ENCODE data around the gene MKNK2.
"Not testable (repeated sequence)": the region's sequence is repeated elsewhere in the genome, so short reads cannot be mapped to it uniquely, and the experiment has no call there.

Gene MKNK2

GRCh38 chr19:1998712-1999708 is 52.0 kb downstream of the MKNK2 start:
- WGBS (ENCODE audit: insufficient coverage, insufficient read length) = no CpG with 5 or more reads among the region's 52 CpGs
- peaks cover 6% of the 10 kb centered on the region; the same call in 1 of the 2 replicates for H3K36me3 ChIP-seq (ENCODE audit: control insufficient read depth, insufficient read depth, low read length)

GRCh38 chr19:1997353-1998233 is 53.5 kb downstream of the MKNK2 start:
- no peaks in the 10 kb centered on the region for H3K27me3 ChIP-seq (ENCODE audit: control insufficient read depth, insufficient read depth, low read length)
- H3K36me3 ChIP-seq (ENCODE audit: control insufficient read depth, insufficient read depth, low read length) = peaks cover 9% of the 10 kb centered on the region; the same call in 1 of the 2 replicates
- DNase-seq (ENCODE audit: low read depth, low spot score) = no peak
- H3K4me1 ChIP-seq (ENCODE audit: control insufficient read depth, insufficient read depth, low read length) = peaks cover 2% of the 10 kb centered on the region; the same call in 1 of the 2 replicates
- H3K9me3 ChIP-seq (ENCODE audit: control insufficient read depth, insufficient read depth, low read length) = no peaks in the 10 kb centered on the region
- no peak overlapping the region for H3K4me3 ChIP-seq (ENCODE audit: low read length)
- no peak overlapping the region for H3K27ac ChIP-seq (ENCODE audit: low read length)
- WGBS (ENCODE audit: insufficient coverage, insufficient read length) = 100% methylated on average over 6 of the region's 31 CpGs

More at GRCh38 chr19:1998712-1999708, 52.0 kb downstream of the MKNK2 start:
- Histone ChIP-seq H3K9me3 (ENCODE audit: control insufficient read depth, insufficient read depth, low read length) (no peaks in the 10 kb centered on the region), H3K27me3 (ENCODE audit: control insufficient read depth, insufficient read depth, low read length) (no peaks in the 10 kb centered on the region), H3K4me1 (ENCODE audit: control insufficient read depth, insufficient read depth, low read length) (no peaks in the 10 kb centered on the region), H3K4me3 (ENCODE audit: low read length) (no peak overlapping the region), H3K27ac (ENCODE audit: low read length) (no peak overlapping the region)
- DNase-seq (ENCODE audit: low read depth, low spot score) = no peak

- Histone ChIP-seq H3K4me3 (ENCODE audit: low read length) (no peak overlapping the region), H3K4me1 (ENCODE audit: control insufficient read depth, insufficient read depth, low read length) (peaks cover 2% of the 10 kb centered on the region; the same call in 1 of the 2 replicates), H3K27ac (ENCODE audit: low read length) (no peak overlapping the region), H3K36me3 (ENCODE audit: control insufficient read depth, insufficient read depth, low read length) (peaks cover 26% of the 10 kb centered on the region), H3K9me3 (ENCODE audit: control insufficient read depth, insufficient read depth, low read length) (no peaks in the 10 kb centered on the region), H3K27me3 (ENCODE audit: control insufficient read depth, insufficient read depth, low read length) (no peaks in the 10 kb centered on the region)
- no CpG with 5 or more reads among the region's 44 CpGs for WGBS (ENCODE audit: insufficient coverage, insufficient read length)
- no peak for DNase-seq (ENCODE audit: low read depth, low spot score)
These were observed 58.2 kb downstream of the MKNK2 start for GRCh38 chr19:1992759-1993260.

- Histone ChIP-seq H3K4me3 (ENCODE audit: low read length) (no peak overlapping the region), H3K4me1 (ENCODE audit: control insufficient read depth, insufficient read depth, low read length) (peaks cover 2% of the 10 kb centered on the region; the same call in 1 of the 2 replicates), H3K9me3 (ENCODE audit: control insufficient read depth, insufficient read depth, low read length) (no peaks in the 10 kb centered on the region), H3K27ac (ENCODE audit: low read length) (no peak overlapping the region), H3K27me3 (ENCODE audit: control insufficient read depth, insufficient read depth, low read length) (no peaks in the 10 kb centered on the region), H3K36me3 (ENCODE audit: control insufficient read depth, insufficient read depth, low read length) (peaks cover 41% of the 10 kb centered on the region)
- no peak for DNase-seq (ENCODE audit: low read depth, low spot score)
- no CpG with 5 or more reads among the region's 30 CpGs for WGBS (ENCODE audit: insufficient coverage, insufficient read length)
These were observed 59.8 kb downstream of the MKNK2 start for GRCh38 chr19:1991018-1991913.

DNA sequence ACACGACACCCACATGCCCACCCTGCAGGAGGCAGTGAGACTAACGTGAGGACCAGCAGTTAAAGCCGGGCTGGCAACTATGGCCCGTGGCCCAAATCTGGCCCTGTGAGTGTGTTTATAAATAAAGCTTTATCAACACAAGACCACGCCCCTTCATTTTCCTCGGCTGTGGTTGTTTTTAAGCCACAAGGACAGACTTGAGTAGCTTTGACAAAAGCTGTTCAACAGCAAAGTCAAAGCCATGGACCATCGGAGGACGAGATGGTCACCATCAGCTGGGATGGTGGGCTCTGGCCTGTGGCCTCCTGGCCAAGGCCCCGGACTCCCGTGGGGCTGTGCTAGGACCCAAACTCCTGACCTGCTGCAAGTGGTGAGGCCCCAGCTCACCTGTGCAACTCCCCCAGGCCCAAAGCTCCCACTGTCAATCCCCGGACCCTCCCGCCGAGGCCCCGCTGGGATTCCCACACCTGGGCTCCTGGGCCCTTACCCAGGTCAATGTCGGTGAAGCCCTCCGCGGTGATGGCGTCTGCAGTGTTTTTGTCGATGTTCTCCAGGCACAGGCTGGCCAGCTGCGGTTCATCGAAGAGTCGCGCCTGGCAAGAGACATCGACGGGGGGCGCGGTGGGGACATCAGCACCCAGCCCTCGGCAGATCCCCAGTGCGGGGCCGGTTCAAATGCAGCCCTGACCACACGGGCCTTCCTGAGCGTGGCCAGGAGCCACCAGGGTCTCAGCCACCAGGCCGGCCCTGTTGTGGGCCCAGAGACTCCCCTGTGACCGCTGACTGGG is 60.6 kb downstream of the MKNK2 start:
- Histone ChIP-seq H3K9me3 (ENCODE audit: control insufficient read depth, insufficient read depth, low read length) (no peaks in the 10 kb centered on the region), H3K36me3 (ENCODE audit: control insufficient read depth, insufficient read depth, low read length) (peaks cover 50% of the 10 kb centered on the region), H3K4me1 (ENCODE audit: control insufficient read depth, insufficient read depth, low read length) (peaks cover 2% of the 10 kb centered on the region; the same call in 1 of the 2 replicates), H3K4me3 (ENCODE audit: low read length) (no peak overlapping the region), H3K27me3 (ENCODE audit: control insufficient read depth, insufficient read depth, low read length) (no peaks in the 10 kb centered on the region), H3K27ac (ENCODE audit: low read length) (no peak overlapping the region)
- no peak for DNase-seq (ENCODE audit: low read depth, low spot score)
- WGBS (ENCODE audit: insufficient coverage, insufficient read length) = no CpG with 5 or more reads among the region's 34 CpGs

- H3K4me3 ChIP-seq (ENCODE audit: low read length) = no peak overlapping the region
- no peak for DNase-seq (ENCODE audit: low read depth, low spot score)
- H3K27ac ChIP-seq (ENCODE audit: low read length) = no peak overlapping the region
- no peaks in the 10 kb centered on the region for H3K27me3 ChIP-seq (ENCODE audit: control insufficient read depth, insufficient read depth, low read length)
- peaks cover 2% of the 10 kb centered on the region; the same call in 1 of the 2 replicates for H3K4me1 ChIP-seq (ENCODE audit: control insufficient read depth, insufficient read depth, low read length)
- no CpG with 5 or more reads among the region's 40 CpGs for WGBS (ENCODE audit: insufficient coverage, insufficient read length)
- no peaks in the 10 kb centered on the region for H3K9me3 ChIP-seq (ENCODE audit: control insufficient read depth, insufficient read depth, low read length)
- peaks cover 56% of the 10 kb centered on the region for H3K36me3 ChIP-seq (ENCODE audit: control insufficient read depth, insufficient read depth, low read length)
These were observed 61.4 kb downstream of the MKNK2 start for GRCh38 chr19:1989513-1990229.

DNA sequence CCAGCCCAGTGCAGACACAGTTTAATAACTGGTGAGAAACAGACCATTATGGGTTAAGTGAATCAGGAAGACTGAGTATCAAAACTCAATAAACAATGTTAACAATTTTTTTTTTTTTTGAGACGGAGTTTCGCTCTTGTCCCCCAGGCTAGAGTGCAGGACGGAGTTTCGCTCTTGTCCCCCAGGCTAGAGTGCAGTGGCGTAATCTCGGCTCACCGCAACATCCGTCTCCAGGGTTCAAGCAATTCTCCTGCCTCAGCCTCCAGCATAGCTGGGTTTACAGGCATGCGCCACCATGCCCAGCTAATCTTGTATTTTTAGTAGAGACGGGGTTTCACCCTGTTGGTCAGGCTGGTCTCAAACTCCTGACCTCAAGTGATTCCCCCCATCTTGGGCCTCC is 62.6 kb downstream of the MKNK2 start:
- not testable (repeated sequence) for H3K4me1 ChIP-seq (ENCODE audit: control insufficient read depth, insufficient read depth, low read length); DNase-seq (ENCODE audit: low read depth, low spot score); H3K27ac ChIP-seq (ENCODE audit: low read length); H3K4me3 ChIP-seq (ENCODE audit: low read length); H3K27me3 ChIP-seq (ENCODE audit: control insufficient read depth, insufficient read depth, low read length); H3K9me3 ChIP-seq (ENCODE audit: control insufficient read depth, insufficient read depth, low read length)
- peaks cover 56% of the 10 kb centered on the region for H3K36me3 ChIP-seq (ENCODE audit: control insufficient read depth, insufficient read depth, low read length)
- WGBS (ENCODE audit: insufficient coverage, insufficient read length) = no CpG with 5 or more reads among the region's 10 CpGs
